Esophagus squamous epithelium (tissue), 4 donors: ENCODE results near the gene ETV1.

Source experiments
- CTCF ChIP-seq, 6 experiments: fragments of 450-650 bp in 4 of 6; fragments of 200-600 bp in 2 of 6; sonication (generic) in 2 of 6; IDR thresholded peaks; one replicate each; pipeline ENCODE4 v1.5.1; 2016 to 2019; ENCODE audit warnings: antibody characterized with exemption in 6 of 6, mild to moderate bottlenecking in 4 of 6, moderate library complexity in 4 of 6
- POLR2A ChIP-seq, 4 donors: fragments of 450-650 bp; IDR thresholded peaks; one replicate each; pipeline ENCODE4 v1.6.1; 2017; ENCODE audit warnings: antibody characterized with exemption in 4 of 4, mild to moderate bottlenecking in 4 of 4, moderate library complexity in 3 of 4

GRCh38 chr7:13947535-13947934 lies 41.9 kb downstream of the ETV1 start:
- TF ChIP-seq POLR2A (IDR thresholded peaks at IDR 0.05): no peak
- no peak for TF ChIP-seq CTCF (IDR thresholded peaks at IDR 0.05)
